Neutrophil (primary cell): Measurements from ENCODE around the gene AGTR1.

Experiments used
- H3K27ac ChIP-seq: fragments of 200-600 bp; sonication (generic); 2 replicates; pipeline ENCODE4 v1.5.1; 2016; ENCODE audit warnings: mild to moderate bottlenecking, moderate library complexity
- H3K27me3 ChIP-seq: fragments of 200-600 bp; sonication (generic); 2 replicates; pipeline ENCODE4 v1.6.0; 2016; ENCODE audit warnings: mild to moderate bottlenecking
- H3K36me3 ChIP-seq: fragments of 200-600 bp; sonication (generic); 2 replicates; pipeline ENCODE4 v1.5.1; 2017
- H3K4me1 ChIP-seq, 2 experiments: fragments of 200-600 bp in 1 of 2; sonication (generic) in 1 of 2; 1 replicate in 1 of 2; 2 replicates in 1 of 2; pipeline versions ENCODE4 v1.5.1 to v1.6.1; 2013 to 2016; ENCODE audit warnings: low read depth in 1 of 2, low read length in 1 of 2, mild to moderate bottlenecking in 1 of 2, moderate library complexity in 1 of 2; ENCODE audit not compliant: control insufficient read depth in 1 of 2, insufficient read depth in 1 of 2
- H3K4me3 ChIP-seq, 2 experiments: fragments of 200-600 bp in 1 of 2; sonication (generic) in 1 of 2; 1 replicate in 1 of 2; 2 replicates in 1 of 2; pipeline ENCODE4 v1.5.1; 2013 to 2016; ENCODE audit warnings: low read depth in 1 of 2, low read length in 1 of 2, mild to moderate bottlenecking in 1 of 2, moderate library complexity in 1 of 2
- H3K9me3 ChIP-seq: fragments of 200-600 bp; sonication (generic); 2 replicates; pipeline ENCODE4 v1.5.1; 2016
- TF ChIP-seq, protein P1 (sequence below): fragments of 200-600 bp; sonication (generic); IDR thresholded peaks from 2 replicates; pipeline ENCODE4 v1.5.1; 2016; ENCODE audit warnings: antibody characterized with exemption

The AGTR1 gene

GRCh38 chr3:148710665-148711064, 13.0 kb downstream of the AGTR1 start:
- no peaks in the 10 kb centered on the region for H3K9me3 ChIP-seq
- H3K4me3 ChIP-seq: no peak overlapping the region
- no peaks in the 10 kb centered on the region for H3K36me3 ChIP-seq
- H3K27ac ChIP-seq: no peak overlapping the region
- peaks cover 19% of the 10 kb centered on the region for H3K27me3 ChIP-seq
- TF ChIP-seq, protein P1, sequence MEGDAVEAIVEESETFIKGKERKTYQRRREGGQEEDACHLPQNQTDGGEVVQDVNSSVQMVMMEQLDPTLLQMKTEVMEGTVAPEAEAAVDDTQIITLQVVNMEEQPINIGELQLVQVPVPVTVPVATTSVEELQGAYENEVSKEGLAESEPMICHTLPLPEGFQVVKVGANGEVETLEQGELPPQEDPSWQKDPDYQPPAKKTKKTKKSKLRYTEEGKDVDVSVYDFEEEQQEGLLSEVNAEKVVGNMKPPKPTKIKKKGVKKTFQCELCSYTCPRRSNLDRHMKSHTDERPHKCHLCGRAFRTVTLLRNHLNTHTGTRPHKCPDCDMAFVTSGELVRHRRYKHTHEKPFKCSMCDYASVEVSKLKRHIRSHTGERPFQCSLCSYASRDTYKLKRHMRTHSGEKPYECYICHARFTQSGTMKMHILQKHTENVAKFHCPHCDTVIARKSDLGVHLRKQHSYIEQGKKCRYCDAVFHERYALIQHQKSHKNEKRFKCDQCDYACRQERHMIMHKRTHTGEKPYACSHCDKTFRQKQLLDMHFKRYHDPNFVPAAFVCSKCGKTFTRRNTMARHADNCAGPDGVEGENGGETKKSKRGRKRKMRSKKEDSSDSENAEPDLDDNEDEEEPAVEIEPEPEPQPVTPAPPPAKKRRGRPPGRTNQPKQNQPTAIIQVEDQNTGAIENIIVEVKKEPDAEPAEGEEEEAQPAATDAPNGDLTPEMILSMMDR: no peak
- peaks cover 11 to 15% of the 10 kb centered on the region in 2 experiments for H3K4me1 ChIP-seq

DNA sequence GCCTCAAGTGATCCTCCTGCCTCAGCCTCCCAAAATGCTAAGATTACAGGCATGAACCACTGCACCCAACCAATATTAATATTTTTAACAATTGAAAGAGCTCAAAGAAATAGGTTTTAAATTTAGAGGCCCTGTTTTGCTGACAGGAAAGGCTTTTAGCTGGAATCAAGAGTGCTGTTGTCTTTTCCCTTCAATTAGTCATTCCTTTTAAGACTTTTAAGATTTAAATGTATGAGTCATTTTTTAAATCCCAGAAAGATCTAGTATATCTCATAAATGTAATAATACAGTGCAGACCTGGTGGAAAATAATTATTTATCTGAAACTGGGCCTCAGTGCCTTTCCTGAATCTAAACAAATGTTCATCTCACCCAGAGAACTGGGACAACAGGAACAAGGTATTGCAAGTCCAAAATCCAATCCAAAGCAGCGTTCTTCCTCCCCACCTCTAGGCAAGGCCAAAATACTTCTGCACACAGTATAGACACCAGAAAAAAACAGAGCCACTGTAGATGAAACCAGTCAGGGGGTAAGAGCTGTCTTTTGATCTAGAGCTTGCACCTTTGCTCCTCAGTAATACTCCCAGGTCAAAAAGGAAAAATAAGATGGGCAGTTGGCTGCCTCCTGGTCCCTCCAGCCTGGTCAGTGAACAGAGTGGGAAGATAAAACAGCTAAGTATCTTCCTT, 14.4 kb downstream of the AGTR1 start:
- no peaks in the 10 kb centered on the region for H3K9me3 ChIP-seq
- H3K36me3 ChIP-seq: no peaks in the 10 kb centered on the region
- H3K4me3 ChIP-seq: no peak overlapping the region
- peaks cover 13% of the 10 kb centered on the region for H3K27me3 ChIP-seq
- no peak overlapping the region for H3K27ac ChIP-seq
- peaks cover 11 to 15% of the 10 kb centered on the region in 2 experiments for H3K4me1 ChIP-seq
- TF ChIP-seq, protein P1: no peak

DNA sequence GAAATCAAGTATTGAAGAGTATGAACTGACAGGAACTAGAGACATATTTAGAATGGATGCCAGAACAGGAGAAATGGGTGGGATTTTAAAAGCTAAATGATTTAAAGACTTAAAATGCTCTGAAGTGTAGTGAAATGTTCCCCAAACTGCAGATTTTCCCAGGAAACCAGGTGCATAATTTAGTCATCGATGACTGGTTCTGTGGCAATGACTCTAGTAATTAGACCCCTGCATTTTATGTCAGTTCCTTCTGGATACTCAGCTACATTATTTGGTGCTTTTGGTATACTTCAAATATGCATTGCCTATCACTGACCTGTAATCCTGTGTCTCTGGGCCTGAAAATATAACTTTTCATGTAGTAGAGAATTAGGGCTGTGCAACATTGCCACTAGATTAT, 16.8 kb downstream of the AGTR1 start:
- TF ChIP-seq, protein P1: no peak
- Histone ChIP-seq H3K4me1 (peaks cover 6 to 10% of the 10 kb centered on the region in 2 experiments), H3K27ac (no peak overlapping the region), H3K4me3 (no peak overlapping the region), H3K9me3 (no peaks in the 10 kb centered on the region), H3K36me3 (no peaks in the 10 kb centered on the region), H3K27me3 (peaks cover 13% of the 10 kb centered on the region)

- H3K9me3 ChIP-seq: no peaks in the 10 kb centered on the region
- peaks cover 23% of the 10 kb centered on the region for H3K27me3 ChIP-seq
- H3K27ac ChIP-seq: no peak overlapping the region
- H3K4me1 ChIP-seq: peaks cover 6 to 10% of the 10 kb centered on the region in 2 experiments
- H3K4me3 ChIP-seq: no peak overlapping the region
- TF ChIP-seq, protein P1: no peak
- H3K36me3 ChIP-seq: no peaks in the 10 kb centered on the region
These were observed 19.0 kb downstream of the AGTR1 start for GRCh38 chr3:148716657-148717056.

DNA sequence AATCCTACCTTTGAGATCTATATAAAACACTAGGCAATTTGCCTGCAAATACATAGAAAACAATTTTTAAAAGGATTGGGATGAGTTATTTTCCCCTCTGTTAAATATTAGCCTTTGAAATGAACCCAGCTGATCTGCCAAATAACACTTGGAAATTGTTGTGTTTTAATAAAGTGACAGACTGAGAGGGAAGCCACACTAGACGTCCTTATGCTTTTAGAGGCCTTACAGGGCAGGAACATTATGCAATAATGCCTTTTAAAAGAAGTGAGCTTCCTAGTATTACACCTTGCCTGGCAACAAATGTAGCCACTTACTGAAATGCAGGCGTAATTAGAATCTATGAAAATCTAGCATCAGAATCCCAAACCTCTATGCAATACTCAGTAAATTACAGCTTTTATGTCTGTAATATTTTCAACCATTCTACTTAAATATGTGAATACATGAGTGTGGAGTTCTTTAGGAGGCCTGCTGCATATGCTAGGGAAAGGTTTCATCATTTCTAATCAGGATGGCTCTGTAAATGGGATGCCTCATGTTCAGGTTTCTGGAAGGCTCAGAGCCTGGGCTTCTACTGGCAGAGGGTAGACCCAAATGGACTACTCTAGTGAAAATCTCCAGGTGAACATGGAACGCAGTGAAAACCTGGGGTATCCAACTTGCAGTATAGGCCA, 20.3 kb downstream of the AGTR1 start:
- H3K4me3 ChIP-seq: no peak overlapping the region
- no peaks in the 10 kb centered on the region for H3K9me3 ChIP-seq
- no peak overlapping the region for H3K27ac ChIP-seq
- no peaks in the 10 kb centered on the region for H3K36me3 ChIP-seq
- peaks cover 6 to 10% of the 10 kb centered on the region in 2 experiments for H3K4me1 ChIP-seq
- TF ChIP-seq, protein P1: no peak
- peaks cover 33% of the 10 kb centered on the region for H3K27me3 ChIP-seq
